CD14-positive monocyte (primary cell): ENCODE results near the gene DOCK3. TPM values are rescaled to one million over a fixed set of nuclear protein-coding genes. Genes with fewer than 3 reads are reported as not detected.

Experiments
- DNase-seq, 3 donors: peaks; one replicate each; pipeline ENCODE4 v3.0.0-alpha.2; 2011 to 2022
- H2AFZ ChIP-seq: 2 replicates; pipeline ENCODE4 v1.6.0; 2012; ENCODE audit warnings: mild to moderate bottlenecking, low read depth, low read length, inconsistent platforms; ENCODE audit not compliant: insufficient read depth, poor library complexity, severe bottlenecking
- H3K27ac ChIP-seq, 2 donors: 1 replicate in 1 of 2; 2 replicates in 1 of 2; pipeline ENCODE4 v1.5.1; 2012 to 2013; ENCODE audit warnings: low read length in 2 of 2, control low read depth in 1 of 2, inconsistent platforms in 1 of 2, low read depth in 1 of 2, mild to moderate bottlenecking in 1 of 2
- H3K27me3 ChIP-seq, 2 donors: one replicate each; pipeline versions ENCODE4 v1.6.0 to v1.6.1; 2011 to 2013; ENCODE audit warnings: low read length in 2 of 2; ENCODE audit not compliant: control insufficient read depth in 2 of 2, insufficient read depth in 2 of 2
- H3K36me3 ChIP-seq, 2 donors: replicated peaks in 1 of 2; 1 replicate in 1 of 2; 2 replicates in 1 of 2; pipeline versions ENCODE4 v1.5.1 to v1.6.1; 2012 to 2013; ENCODE audit warnings: low read length in 2 of 2, control low read depth in 1 of 2, inconsistent platforms in 1 of 2, mild to moderate bottlenecking in 1 of 2; ENCODE audit not compliant: insufficient read depth in 2 of 2, control insufficient read depth in 1 of 2
- H3K4me1 ChIP-seq, 2 donors: 1 replicate in 1 of 2; 2 replicates in 1 of 2; pipeline versions ENCODE4 v1.5.1 to v1.6.1; 2012 to 2013; ENCODE audit warnings: low read length in 2 of 2, control low read depth in 1 of 2, inconsistent platforms in 1 of 2, mild to moderate bottlenecking in 1 of 2, moderate library complexity in 1 of 2; ENCODE audit not compliant: insufficient read depth in 2 of 2, control insufficient read depth in 1 of 2
- H3K4me2 ChIP-seq: replicated peaks from 2 replicates; pipeline ENCODE3; 2012; ENCODE audit warnings: low read length, moderate library complexity, mild to moderate bottlenecking; ENCODE audit not compliant: poor library complexity, severe bottlenecking; ENCODE audit errors: extremely low read depth
- H3K4me3 ChIP-seq, 3 experiments: fragments of 200-600 bp in 1 of 3; sonication (generic) in 1 of 3; replicated peaks in 1 of 3; 1 replicate in 2 of 3; 2 replicates in 1 of 3; pipeline ENCODE4 v1.5.1; 2011 to 2013; ENCODE audit warnings: low read length in 3 of 3, mild to moderate bottlenecking in 3 of 3, control low read depth in 2 of 3, low read depth in 2 of 3, inconsistent platforms in 1 of 3, moderate library complexity in 1 of 3
- H3K79me2 ChIP-seq: 2 replicates; pipeline ENCODE4 v1.6.0; 2012; ENCODE audit warnings: mild to moderate bottlenecking, control low read depth, inconsistent platforms, low read length, moderate library complexity; ENCODE audit not compliant: insufficient read depth
- H3K9ac ChIP-seq: 2 replicates; pipeline ENCODE4 v1.6.0; 2017; ENCODE audit warnings: low read length, mild to moderate bottlenecking; ENCODE audit not compliant: insufficient read depth, poor library complexity, severe bottlenecking
- H3K9me3 ChIP-seq, 2 donors: replicated peaks in 1 of 2; 1 replicate in 1 of 2; 2 replicates in 1 of 2; pipeline versions ENCODE4 v1.5.1 to v1.6.1; 2012 to 2013; ENCODE audit warnings: low read length in 2 of 2, control low read depth in 1 of 2; ENCODE audit not compliant: control insufficient read depth in 1 of 2, insufficient read depth in 1 of 2
- H4K20me1 ChIP-seq: 2 replicates; pipeline ENCODE4 v1.6.0; 2012; ENCODE audit warnings: mild to moderate bottlenecking, low read length, control low read depth, moderate library complexity; ENCODE audit not compliant: insufficient read depth
- H3K27ac Mint-ChIP-seq, 7 donors: one replicate each; pipeline ENCODE4 v1.8.0; 2020; ENCODE audit warnings: mild to moderate bottlenecking in 7 of 7, mixed read lengths in 7 of 7, moderate library complexity in 6 of 7, inconsistent platforms in 2 of 7
- H3K27me3 Mint-ChIP-seq, 3 donors: one replicate each; pipeline ENCODE4 v1.8.0; 2021 to 2022; ENCODE audit warnings: low read depth in 3 of 3, mild to moderate bottlenecking in 3 of 3, mixed read lengths in 3 of 3, moderate library complexity in 3 of 3, inconsistent platforms in 1 of 3
- H3K36me3 Mint-ChIP-seq, 2 donors: one replicate each; pipeline ENCODE4 v1.8.0; 2020; ENCODE audit warnings: mixed read lengths in 2 of 2, inconsistent platforms in 1 of 2, mild to moderate bottlenecking in 1 of 2
- H3K4me1 Mint-ChIP-seq: one replicate; pipeline ENCODE4 v1.8.0; 2020; ENCODE audit warnings: mild to moderate bottlenecking, mixed read lengths
- H3K4me3 Mint-ChIP-seq, 2 donors: one replicate each; pipeline ENCODE4 v1.8.0; 2020; ENCODE audit warnings: mild to moderate bottlenecking in 2 of 2, mixed read lengths in 2 of 2, moderate library complexity in 1 of 2
- H3K9me3 Mint-ChIP-seq, 7 donors: one replicate each; pipeline ENCODE4 v1.8.0; 2020 to 2022; ENCODE audit warnings: mixed read lengths in 7 of 7, mild to moderate bottlenecking in 6 of 7, moderate library complexity in 6 of 7, inconsistent platforms in 2 of 7
- WGBS: methylation state at CpG from one replicate; pipeline ENCODE4 v1.1.5; 2013; ENCODE audit warnings: missing lambda C conversion rate; ENCODE audit not compliant: insufficient coverage; 5-methylcytosine and 5-hydroxymethylcytosine counted together
- intact Hi-C, 2 donors: fragments of 100-400 bp; cut with micrococcal nuclease; formaldehyde crosslinking; loops; one replicate each; pipeline versions ENCODE4 v1.15.0 to v1.15.1; 2023
- polyA plus RNA-seq, 3 donors: library from polyadenylated mRNA; depleted of rRNA in 1 of 3; unstranded in 2 of 3; stranded (reverse) in 1 of 3; fragments of 300-500 nt in 2 of 3; fragments of >200 nt in 1 of 3; fragmentation: Illumina TruSeq in 2 of 3; gene quantifications; 1 replicate in 2 of 3; 2 replicates in 1 of 3; pipeline ENCODE4 v1.2.3, GENCODE V29; 2012 to 2021
- TF ChIP-seq, protein P1 (sequence below): fragments of 200-600 bp; IDR thresholded peaks from one replicate; pipeline ENCODE4 v1.8.0; 2022; ENCODE audit warnings: antibody characterized with exemption, mild to moderate bottlenecking

DOCK3 gene
- polyA plus RNA-seq, 3 donors = 0.03 TPM; not detected in 1

DNA sequence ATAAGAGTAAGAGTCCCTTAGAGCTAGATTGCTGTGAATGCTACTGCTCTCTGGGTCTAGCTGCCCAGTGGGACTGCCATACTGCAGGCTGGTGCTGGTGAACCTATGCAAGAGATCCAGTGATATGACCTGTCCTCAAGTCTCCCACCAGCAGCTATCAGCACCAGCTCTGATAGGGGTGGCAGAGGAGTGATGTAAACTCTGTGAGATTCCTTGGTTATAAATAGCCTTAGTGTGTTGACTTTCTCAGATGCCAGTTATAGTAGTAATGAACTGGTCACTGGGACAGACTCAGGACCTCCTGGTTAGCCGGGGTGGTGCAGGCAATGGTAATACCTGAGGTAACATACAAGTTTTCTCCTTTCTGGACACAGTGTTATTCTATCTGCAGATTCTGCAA, 515.5 kb downstream of the DOCK3 start:
- Histone ChIP-seq H3K4me3 (no peak overlapping the region), H4K20me1 (no peaks in the 10 kb centered on the region), H3K27ac (no peak overlapping the region), H3K9me3 (peaks cover 0 to 4% of the 10 kb centered on the region in 2 donors), H3K79me2 (no peaks in the 10 kb centered on the region), H2AFZ (no peak overlapping the region), H3K4me2 (no peak overlapping the region), H3K27me3 (no peaks in the 10 kb centered on the region), H3K9ac (no peak overlapping the region), H3K36me3 (no peaks in the 10 kb centered on the region), H3K4me1 (no peaks in the 10 kb centered on the region)
- 100% methylated on average over 1 of the region's 1 CpG for WGBS
- Mint-ChIP-seq H3K27ac (no peak overlapping the region), H3K4me1 (no peaks in the 10 kb centered on the region), H3K9me3 (peaks cover 6 to 18% (median 14%) of the 10 kb centered on the region in 7 donors), H3K4me3 (no peak overlapping the region), H3K36me3 (no peaks in the 10 kb centered on the region), H3K27me3 (peaks cover 0 to 2% (median 1%) of the 10 kb centered on the region in 3 donors)
- no peak for DNase-seq
- intact Hi-C loops = no loop called here
- TF ChIP-seq, protein P1, sequence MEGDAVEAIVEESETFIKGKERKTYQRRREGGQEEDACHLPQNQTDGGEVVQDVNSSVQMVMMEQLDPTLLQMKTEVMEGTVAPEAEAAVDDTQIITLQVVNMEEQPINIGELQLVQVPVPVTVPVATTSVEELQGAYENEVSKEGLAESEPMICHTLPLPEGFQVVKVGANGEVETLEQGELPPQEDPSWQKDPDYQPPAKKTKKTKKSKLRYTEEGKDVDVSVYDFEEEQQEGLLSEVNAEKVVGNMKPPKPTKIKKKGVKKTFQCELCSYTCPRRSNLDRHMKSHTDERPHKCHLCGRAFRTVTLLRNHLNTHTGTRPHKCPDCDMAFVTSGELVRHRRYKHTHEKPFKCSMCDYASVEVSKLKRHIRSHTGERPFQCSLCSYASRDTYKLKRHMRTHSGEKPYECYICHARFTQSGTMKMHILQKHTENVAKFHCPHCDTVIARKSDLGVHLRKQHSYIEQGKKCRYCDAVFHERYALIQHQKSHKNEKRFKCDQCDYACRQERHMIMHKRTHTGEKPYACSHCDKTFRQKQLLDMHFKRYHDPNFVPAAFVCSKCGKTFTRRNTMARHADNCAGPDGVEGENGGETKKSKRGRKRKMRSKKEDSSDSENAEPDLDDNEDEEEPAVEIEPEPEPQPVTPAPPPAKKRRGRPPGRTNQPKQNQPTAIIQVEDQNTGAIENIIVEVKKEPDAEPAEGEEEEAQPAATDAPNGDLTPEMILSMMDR = no peak

DNA sequence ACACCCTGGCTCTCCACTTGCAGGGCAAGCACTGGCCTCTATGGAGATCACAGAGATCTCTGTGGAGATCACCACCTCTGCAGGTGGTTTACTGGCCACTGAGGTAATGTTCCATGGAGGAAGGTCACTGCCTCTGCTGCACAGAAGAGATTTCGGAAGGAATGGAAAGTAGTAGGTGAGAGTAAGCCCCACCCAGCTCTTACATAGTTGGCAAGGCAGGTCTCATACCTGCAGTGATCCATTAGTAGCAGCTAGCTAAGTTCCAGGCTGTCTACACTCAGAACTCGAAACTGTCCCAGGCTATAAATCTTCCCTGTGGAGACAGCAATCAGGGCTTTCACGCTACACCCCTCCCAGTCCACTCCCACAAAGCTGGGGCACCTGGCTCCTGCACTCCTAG, 516.1 kb downstream of the DOCK3 start:
- Histone ChIP-seq H2AFZ (no peak overlapping the region), H4K20me1 (no peaks in the 10 kb centered on the region), H3K4me3 (no peak overlapping the region), H3K9me3 (peaks cover 0 to 4% of the 10 kb centered on the region in 2 donors), H3K4me2 (no peak overlapping the region), H3K27ac (no peak overlapping the region), H3K9ac (no peak overlapping the region), H3K27me3 (no peaks in the 10 kb centered on the region), H3K36me3 (no peaks in the 10 kb centered on the region), H3K79me2 (no peaks in the 10 kb centered on the region), H3K4me1 (no peaks in the 10 kb centered on the region)
- WGBS = 77% methylated on average over 2 of the region's 3 CpGs
- H3K36me3 Mint-ChIP-seq = no peaks in the 10 kb centered on the region
- no peak for DNase-seq
- no peak overlapping the region for H3K27ac Mint-ChIP-seq
- intact Hi-C loops = no loop called here
- peaks cover 5 to 18% (median 10%) of the 10 kb centered on the region in 7 donors for H3K9me3 Mint-ChIP-seq
- H3K4me1 Mint-ChIP-seq = no peaks in the 10 kb centered on the region
- TF ChIP-seq, protein P1 = no peak
- H3K4me3 Mint-ChIP-seq = no peak overlapping the region
- peaks cover 0 to 4% (median 1%) of the 10 kb centered on the region in 3 donors for H3K27me3 Mint-ChIP-seq
